K562 (cell line): ENCODE measurements around the gene C1D. TPM values are rescaled to one million over a fixed set of nuclear protein-coding genes. Genes with fewer than 3 reads are reported as not detected.
A peak's percentile ranks its signal among the peaks of the same experiment; 100 is the strongest.

Experiments used
- ATAC-seq: fragments of 200-7000 bp; cut with Tn5 transposase; 3 replicates; pipeline ENCODE4 v1.9.1; 2020; ENCODE audit warnings: moderate library complexity
- BruUV-seq: library from RNA; stranded (reverse); fragments of 400-500 nt; replicated peaks from 2 replicates; lab custom pipeline; 2021; lab: Mats Ljungman, UMichigan
- CTCF ChIA-PET: fragments of 300-600 bp; formaldehyde crosslinking; extraction: SDS; loops from one replicate; lab custom pipeline; 2021; ENCODE audit warnings: low intra/inter-chr PET ratio; lab: Yijun Ruan, JAX
- POLR2A ChIA-PET: fragments of 300-600, 350-650 bp; sonication (Branson Sonifier 250); formaldehyde crosslinking; extraction: SDS; loops from one replicate; lab custom pipeline; 2021; ENCODE audit warnings: antibody characterized with exemption, inconsistent platforms; lab: Yijun Ruan, JAX
- DNase-seq, 4 experiments: peaks; one replicate each; pipeline versions ENCODE4 v3.0.0 to v3.0.0-alpha.2; 2011 to 2018; ENCODE audit warnings: low spot score in 3 of 4, mixed read lengths in 3 of 4; ENCODE audit errors: extremely low read depth in 1 of 4
- FAIRE-seq: peaks from 2 replicates; lab custom pipeline; 2011; peaks lifted over from hg19 to GRCh38; lab: Jason Lieb, UNC
- H2AFZ ChIP-seq: 2 replicates; pipeline ENCODE4 v1.6.0; 2011; ENCODE audit warnings: low read depth, low read length, control low read depth, inconsistent platforms
- H3K27ac ChIP-seq: fragments of 200-600 bp; 3 replicates; pipeline ENCODE4 v1.8.0; 2011; ENCODE audit warnings: low read depth, mild to moderate bottlenecking, control low read depth, inconsistent platforms, low read length, moderate library complexity, mixed read lengths; ENCODE audit errors: extremely low read depth
- H3K27me3 ChIP-seq, 2 experiments: fragments of 300-600 bp in 1 of 2; 2 replicates in 1 of 2; 3 replicates in 1 of 2; pipeline versions ENCODE4 v1.6.0 to v1.8.0; 2011; ENCODE audit warnings: inconsistent platforms in 2 of 2, low read length in 2 of 2, mild to moderate bottlenecking in 1 of 2, mixed read lengths in 1 of 2, moderate library complexity in 1 of 2; ENCODE audit not compliant: control insufficient read depth in 2 of 2, insufficient read depth in 2 of 2
- H3K36me3 ChIP-seq: fragments of 300-600 bp; 3 replicates; pipeline ENCODE4 v1.8.0; 2011; ENCODE audit warnings: mild to moderate bottlenecking, low read length, inconsistent platforms; ENCODE audit not compliant: control insufficient read depth, insufficient read depth
- H3K4me1 ChIP-seq, 2 experiments: fragments of 200-600 bp in 1 of 2; replicated peaks in 1 of 2; 2 replicates in 1 of 2; 3 replicates in 1 of 2; pipeline versions ENCODE4 v1.5.1 to v1.8.0; 2011; ENCODE audit warnings: inconsistent platforms in 2 of 2, low read length in 2 of 2, mild to moderate bottlenecking in 1 of 2, mixed read lengths in 1 of 2, moderate library complexity in 1 of 2; ENCODE audit not compliant: control insufficient read depth in 2 of 2, insufficient read depth in 2 of 2
- H3K4me2 ChIP-seq: 2 replicates; pipeline ENCODE4 v1.6.1; 2011; ENCODE audit warnings: low read length, control low read depth, inconsistent platforms, mixed read lengths; ENCODE audit not compliant: insufficient read depth
- H3K4me3 ChIP-seq: fragments of 200-600 bp; sonication (generic), shearing (Covaris generic); 2 replicates; pipeline ENCODE4 v1.5.1; 2016; ENCODE audit warnings: control low read depth, inconsistent platforms
- H3K79me2 ChIP-seq: fragments of 200-600 bp; 3 replicates; pipeline ENCODE4 v1.8.0; 2011; ENCODE audit warnings: low read length, inconsistent platforms; ENCODE audit not compliant: control insufficient read depth, insufficient read depth
- H3K9ac ChIP-seq, 2 experiments: 2 replicates each; pipeline versions ENCODE4 v1.6.0 to v1.6.1; 2011; ENCODE audit warnings: low read depth in 2 of 2, low read length in 2 of 2, control low read depth in 1 of 2, inconsistent platforms in 1 of 2, mild to moderate bottlenecking in 1 of 2, mixed read lengths in 1 of 2; ENCODE audit not compliant: insufficient read depth in 1 of 2
- H3K9me1 ChIP-seq: one replicate; pipeline ENCODE4 v1.6.0; 2011; ENCODE audit warnings: inconsistent platforms, mild to moderate bottlenecking, low read length, moderate library complexity; ENCODE audit not compliant: control insufficient read depth, insufficient read depth
- H3K9me3 ChIP-seq: replicated peaks from 2 replicates; pipeline ENCODE4 v1.5.1; 2011; ENCODE audit warnings: low read depth, low read length, inconsistent platforms; ENCODE audit not compliant: control insufficient read depth, insufficient read depth
- H4K20me1 ChIP-seq: replicated peaks from 2 replicates; pipeline ENCODE4 v1.6.1; 2011; ENCODE audit warnings: low read length, inconsistent platforms, mixed read lengths; ENCODE audit not compliant: control insufficient read depth, insufficient read depth
- ADNP ChIP-seq: fragments of 200-800 bp; sonication (Bioruptor generic); IDR thresholded peaks from 2 replicates; pipeline ENCODE4 v1.6.1; 2016; ENCODE audit warnings: missing genetic modification characterization, missing compliant biosample characterization
- CHAMP1 ChIP-seq: fragments of 450-650 bp; IDR thresholded peaks from 2 replicates; pipeline ENCODE4 v1.6.1; 2016; ENCODE audit warnings: mild to moderate bottlenecking
- ELF1 ChIP-seq: fragments of 200-800 bp; sonication (Bioruptor generic); IDR thresholded peaks from 2 replicates; pipeline ENCODE4 v1.6.1; 2016; ENCODE audit warnings: missing genetic modification characterization, missing compliant biosample characterization
- ETS2 ChIP-seq: IDR thresholded peaks from 2 replicates; pipeline ENCODE4 v1.6.1; 2016; ENCODE audit warnings: borderline replicate concordance, missing genetic modification characterization, mild to moderate bottlenecking, moderate library complexity, missing compliant biosample characterization; ENCODE audit not compliant: poor library complexity, severe bottlenecking
- GATAD2B ChIP-seq: fragments of 450-650 bp; IDR thresholded peaks from 2 replicates; pipeline ENCODE4 v1.6.1; 2017; ENCODE audit warnings: mild to moderate bottlenecking, borderline replicate concordance
- KDM1A ChIP-seq, 2 experiments: fragments of 450-650 bp; IDR thresholded peaks; 2 replicates each; pipeline ENCODE4 v1.6.1; 2016; ENCODE audit warnings: mild to moderate bottlenecking in 2 of 2
- MCM2 ChIP-seq: fragments of 450-650 bp; IDR thresholded peaks from 2 replicates; pipeline ENCODE4 v1.6.1; 2017; ENCODE audit warnings: low read depth, mild to moderate bottlenecking
- NFE2 ChIP-seq: IDR thresholded peaks from 2 replicates; pipeline ENCODE4 v1.6.1; 2014; ENCODE audit warnings: antibody characterized with exemption, low read depth
- PHF8 ChIP-seq: fragments of 200-600 bp; sonication (generic); IDR thresholded peaks from 2 replicates; pipeline ENCODE4 v1.6.1; 2012; ENCODE audit warnings: mixed run types, mild to moderate bottlenecking, inconsistent platforms, low read length, moderate library complexity, borderline replicate concordance
- POLR2G ChIP-seq: fragments of 200-400 bp; formaldehyde crosslinking; IDR thresholded peaks from 2 replicates; pipeline ENCODE4 v1.6.1; 2017; ENCODE audit warnings: low read depth, mild to moderate bottlenecking, antibody characterized with exemption, low read length, moderate library complexity
- RBM39 ChIP-seq: fragments of 200-400 bp; formaldehyde crosslinking; optimal IDR thresholded peaks from 2 replicates; pipeline ENCODE3; 2018; ENCODE audit warnings: low read depth, low read length
- RFX1 ChIP-seq: fragments of 450-650 bp; IDR thresholded peaks from 2 replicates; pipeline ENCODE4 v1.6.1; 2016; ENCODE audit warnings: mild to moderate bottlenecking, moderate library complexity
- TCF7 ChIP-seq: sonication (generic); IDR thresholded peaks from 2 replicates; pipeline ENCODE4 v1.6.1; 2016; ENCODE audit warnings: antibody characterized with exemption, borderline replicate concordance
- ZNF282 ChIP-seq: sonication (generic); formaldehyde crosslinking; IDR thresholded peaks from 2 replicates; pipeline ENCODE4 v1.8.1; 2023; ENCODE audit warnings: missing genetic modification reagents
- ZNF384 ChIP-seq: IDR thresholded peaks from 2 replicates; pipeline ENCODE4 v1.6.1; 2012; ENCODE audit warnings: low read depth, low read length, improper control_type of control experiment
- in situ Hi-C: fragments of 300-500 bp; cut with MboI; formaldehyde crosslinking; loops from 4 replicates; pipeline ENCODE4 v1.15.0; 2018; ENCODE audit warnings: inconsistent platforms, mixed read lengths
- intact Hi-C: fragments of 100-400 bp; cut with micrococcal nuclease; formaldehyde crosslinking; loops from 2 replicates; pipeline ENCODE4 v1.14.2; 2022
- polyA plus RNA-seq, 8 experiments: library from polyadenylated mRNA; depleted of rRNA in 4 of 8; stranded (reverse) in 5 of 8; unstranded in 3 of 8; fragments of >200 nt; fragmentation: Nextera tagmentation in 2 of 8; fragmentation: Illumina TruSeq in 1 of 8; extraction: Ambion mirVana in 2 of 8; extraction: Trizol in 1 of 8; gene quantifications; 2 replicates each; pipeline versions ENCODE4 v1.2.1 to v1.2.3, GENCODE V29; 2011 to 2014; ENCODE audit warnings: inconsistent platforms in 1 of 8, missing spikeins in 1 of 8
- total RNA-seq, 7 experiments: library from RNA; depleted of rRNA in 6 of 7; stranded (reverse); fragments of >200 nt in 6 of 7; fragmentation: Illumina TruSeq in 2 of 7; extraction: Trizol in 2 of 7; gene quantifications; 2 replicates each; pipeline versions ENCODE4 v1.2.1 to v1.2.3, GENCODE V29; 2011 to 2021; ENCODE audit warnings: low replicate concordance in 1 of 7
- TF ChIP-seq, protein P1 (sequence below), 2 experiments: fragments of 450-650 bp in 1 of 2; IDR thresholded peaks; 2 replicates each; pipeline ENCODE4 v1.6.1; 2011 to 2017; ENCODE audit warnings: low read depth in 2 of 2, antibody characterized with exemption in 1 of 2, borderline replicate concordance in 1 of 2, low read length in 1 of 2, mild to moderate bottlenecking in 1 of 2, mixed read lengths in 1 of 2; ENCODE audit not compliant: control insufficient read depth in 1 of 2

Gene C1D
- total and polyA plus RNA-seq, 9 of the 15 experiments (the other 6 are each of a cell fraction or from before 2014, with no cell fraction given) = 33.2 to 123 (median 56.5) TPM

DNA sequence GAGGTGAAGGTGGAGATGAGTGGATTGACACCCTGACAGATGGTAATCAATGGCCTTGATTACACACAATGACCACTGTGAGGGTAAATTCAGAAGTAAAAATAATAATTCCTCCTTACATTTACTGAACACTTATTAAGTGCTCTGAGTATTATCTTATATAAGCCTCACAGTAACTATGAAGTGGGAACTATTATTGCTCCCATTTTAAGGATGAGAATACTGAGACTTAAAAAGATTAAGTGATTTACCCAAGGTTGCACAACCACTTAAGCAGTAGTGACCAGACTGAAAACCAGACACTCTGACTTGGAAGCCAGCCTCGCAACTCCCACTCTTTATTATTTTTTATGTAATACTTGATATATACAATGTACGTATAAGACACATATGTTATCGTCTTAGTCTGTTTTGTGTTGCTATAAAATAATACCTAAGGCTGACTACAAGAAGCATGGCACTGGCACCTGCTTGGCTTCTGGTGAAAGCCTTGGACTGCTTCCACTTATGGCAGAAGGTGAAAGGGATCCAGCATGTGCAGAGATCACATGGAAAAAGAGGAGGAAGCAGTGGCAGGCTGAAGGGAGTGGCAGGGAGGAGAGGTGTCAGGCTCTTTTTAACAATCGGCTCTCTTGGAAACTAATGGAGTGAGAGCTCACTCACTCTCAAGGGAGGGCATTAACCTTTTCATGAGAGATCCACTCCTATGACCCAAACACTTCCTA, 41.5 kb upstream of the C1D start (continued):
- TF ChIP-seq ZNF282 (CRISPR knock-in tag) (no peak), NFE2 (no peak), KDM1A (IDR thresholded peaks at IDR 0.05) (peak in 1 of 2 experiments; percentile 41; a peak in 1 of 4 replicates)

DNA sequence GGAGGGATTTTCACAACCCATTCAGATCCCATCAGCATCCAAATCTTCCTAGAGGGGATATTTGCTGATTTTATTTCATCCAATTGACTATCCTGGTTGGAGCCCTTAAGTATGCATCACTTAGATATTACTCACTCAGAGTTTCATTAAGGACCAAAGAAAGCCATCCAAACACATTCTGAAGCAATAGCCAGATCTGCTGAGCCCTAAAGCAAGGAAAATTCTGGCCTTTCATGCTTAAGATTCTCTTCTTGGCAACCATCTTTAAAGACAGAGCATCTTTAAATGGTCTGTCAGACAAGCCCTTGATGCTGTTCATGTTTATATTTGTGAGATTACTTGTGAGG, 40.9 kb upstream of the C1D start:
- H3K4me2 ChIP-seq = no peak overlapping the region
- peaks cover 4% of the 10 kb centered on the region; the same call in 1 of the 2 replicates for H3K9me3 ChIP-seq
- no peak for FAIRE-seq
- no peak overlapping the region for H3K4me3 ChIP-seq
- H2AFZ ChIP-seq = no peak overlapping the region
- intact Hi-C loops = no loop called here
- H4K20me1 ChIP-seq = no peaks in the 10 kb centered on the region
- in situ Hi-C loops = no loop called here
- H3K27ac ChIP-seq = no peak overlapping the region
- no peak for DNase-seq
- no peak for TF ChIP-seq RFX1
- no peak for TF ChIP-seq GATAD2B
- TF ChIP-seq PHF8 = no peak
- no peak for TF ChIP-seq CHAMP1
- TF ChIP-seq ELF1 = no peak
- no peak for TF ChIP-seq MCM2
- TF ChIP-seq ZNF384 = no peak
- no peak for TF ChIP-seq POLR2G
- TF ChIP-seq ADNP (tag) = no peak
- TF ChIP-seq, protein P1, sequence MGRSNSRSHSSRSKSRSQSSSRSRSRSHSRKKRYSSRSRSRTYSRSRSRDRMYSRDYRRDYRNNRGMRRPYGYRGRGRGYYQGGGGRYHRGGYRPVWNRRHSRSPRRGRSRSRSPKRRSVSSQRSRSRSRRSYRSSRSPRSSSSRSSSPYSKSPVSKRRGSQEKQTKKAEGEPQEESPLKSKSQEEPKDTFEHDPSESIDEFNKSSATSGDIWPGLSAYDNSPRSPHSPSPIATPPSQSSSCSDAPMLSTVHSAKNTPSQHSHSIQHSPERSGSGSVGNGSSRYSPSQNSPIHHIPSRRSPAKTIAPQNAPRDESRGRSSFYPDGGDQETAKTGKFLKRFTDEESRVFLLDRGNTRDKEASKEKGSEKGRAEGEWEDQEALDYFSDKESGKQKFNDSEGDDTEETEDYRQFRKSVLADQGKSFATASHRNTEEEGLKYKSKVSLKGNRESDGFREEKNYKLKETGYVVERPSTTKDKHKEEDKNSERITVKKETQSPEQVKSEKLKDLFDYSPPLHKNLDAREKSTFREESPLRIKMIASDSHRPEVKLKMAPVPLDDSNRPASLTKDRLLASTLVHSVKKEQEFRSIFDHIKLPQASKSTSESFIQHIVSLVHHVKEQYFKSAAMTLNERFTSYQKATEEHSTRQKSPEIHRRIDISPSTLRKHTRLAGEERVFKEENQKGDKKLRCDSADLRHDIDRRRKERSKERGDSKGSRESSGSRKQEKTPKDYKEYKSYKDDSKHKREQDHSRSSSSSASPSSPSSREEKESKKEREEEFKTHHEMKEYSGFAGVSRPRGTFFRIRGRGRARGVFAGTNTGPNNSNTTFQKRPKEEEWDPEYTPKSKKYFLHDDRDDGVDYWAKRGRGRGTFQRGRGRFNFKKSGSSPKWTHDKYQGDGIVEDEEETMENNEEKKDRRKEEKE (IDR thresholded peaks at IDR 0.05; ENCODE audit: borderline replicate concordance in 1 of 2, control insufficient read depth in 1 of 2, low read depth in 2 of 2, low read length in 1 of 2) = no peak
- TF ChIP-seq TCF7 = no peak
- TF ChIP-seq ETS2 (tag) = no peak
- TF ChIP-seq RBM39 = no peak
- H3K79me2 ChIP-seq = no peaks in the 10 kb centered on the region
- no peaks in the 10 kb centered on the region for H3K9me1 ChIP-seq
- POLR2A ChIA-PET = no interaction called here
- CTCF ChIA-PET = no interaction called here
- H3K4me1 ChIP-seq = peaks cover 0 to 30% of the 10 kb centered on the region in 2 experiments; a peak in 2 of 5 replicates
- ATAC-seq = no peak
- no TSS peak for BruUV-seq
- no peaks in the 10 kb centered on the region for H3K27me3 ChIP-seq
- H3K9ac ChIP-seq = no peak overlapping the region
- H3K36me3 ChIP-seq = no peaks in the 10 kb centered on the region
